Measurements from ENCODE around the gene FOXP1.

FOXP1 gene

DNA sequence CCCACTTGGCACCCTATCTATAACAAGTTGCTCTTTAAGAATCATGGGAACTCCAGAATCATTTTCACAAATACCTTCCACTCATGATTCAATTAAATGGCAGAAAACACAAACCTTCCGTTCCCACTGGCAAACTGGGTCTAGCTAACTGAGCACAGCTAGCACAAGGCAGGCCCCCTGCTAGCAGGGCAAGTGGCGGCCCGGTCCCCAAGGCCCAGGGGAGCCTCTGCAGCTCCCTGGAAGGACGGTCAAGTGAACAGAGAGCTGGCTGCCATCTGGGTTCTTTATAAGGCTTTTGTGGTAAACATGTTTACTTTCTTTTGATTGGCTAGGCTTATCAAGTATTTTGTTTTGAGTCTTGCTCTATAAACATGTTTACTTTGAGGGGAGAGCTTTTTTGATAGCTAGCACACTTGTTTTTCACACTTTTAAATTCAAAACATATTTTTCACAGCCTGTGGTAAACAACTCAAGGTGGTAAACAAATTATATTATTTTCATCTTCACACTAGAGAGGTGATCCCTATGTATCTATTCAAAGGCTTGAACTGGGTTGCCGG, 81.4 kb downstream of the FOXP1 start:
- TF ChIP-seq TAF1 (IDR thresholded peaks at IDR 0.05; ENCODE audit: borderline replicate concordance, insufficient read depth, low read length), result no peak
- TF ChIP-seq, protein P1, sequence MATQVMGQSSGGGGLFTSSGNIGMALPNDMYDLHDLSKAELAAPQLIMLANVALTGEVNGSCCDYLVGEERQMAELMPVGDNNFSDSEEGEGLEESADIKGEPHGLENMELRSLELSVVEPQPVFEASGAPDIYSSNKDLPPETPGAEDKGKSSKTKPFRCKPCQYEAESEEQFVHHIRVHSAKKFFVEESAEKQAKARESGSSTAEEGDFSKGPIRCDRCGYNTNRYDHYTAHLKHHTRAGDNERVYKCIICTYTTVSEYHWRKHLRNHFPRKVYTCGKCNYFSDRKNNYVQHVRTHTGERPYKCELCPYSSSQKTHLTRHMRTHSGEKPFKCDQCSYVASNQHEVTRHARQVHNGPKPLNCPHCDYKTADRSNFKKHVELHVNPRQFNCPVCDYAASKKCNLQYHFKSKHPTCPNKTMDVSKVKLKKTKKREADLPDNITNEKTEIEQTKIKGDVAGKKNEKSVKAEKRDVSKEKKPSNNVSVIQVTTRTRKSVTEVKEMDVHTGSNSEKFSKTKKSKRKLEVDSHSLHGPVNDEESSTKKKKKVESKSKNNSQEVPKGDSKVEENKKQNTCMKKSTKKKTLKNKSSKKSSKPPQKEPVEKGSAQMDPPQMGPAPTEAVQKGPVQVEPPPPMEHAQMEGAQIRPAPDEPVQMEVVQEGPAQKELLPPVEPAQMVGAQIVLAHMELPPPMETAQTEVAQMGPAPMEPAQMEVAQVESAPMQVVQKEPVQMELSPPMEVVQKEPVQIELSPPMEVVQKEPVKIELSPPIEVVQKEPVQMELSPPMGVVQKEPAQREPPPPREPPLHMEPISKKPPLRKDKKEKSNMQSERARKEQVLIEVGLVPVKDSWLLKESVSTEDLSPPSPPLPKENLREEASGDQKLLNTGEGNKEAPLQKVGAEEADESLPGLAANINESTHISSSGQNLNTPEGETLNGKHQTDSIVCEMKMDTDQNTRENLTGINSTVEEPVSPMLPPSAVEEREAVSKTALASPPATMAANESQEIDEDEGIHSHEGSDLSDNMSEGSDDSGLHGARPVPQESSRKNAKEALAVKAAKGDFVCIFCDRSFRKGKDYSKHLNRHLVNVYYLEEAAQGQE (IDR thresholded peaks at IDR 0.05; ENCODE audit: insufficient read depth in 1 of 2, low read depth in 2 of 2, low read length in 2 of 2), result no peak
- TF ChIP-seq SIN3A (IDR thresholded peaks at IDR 0.05; ENCODE audit: borderline replicate concordance, insufficient read depth, low read length), result no peak
- no peak for TF ChIP-seq POLR2AphosphoS5 (IDR thresholded peaks at IDR 0.05; ENCODE audit: low read depth, low read length)
- TF ChIP-seq FOXP2 (optimal IDR thresholded peaks at IDR 0.05; ENCODE audit: borderline replicate concordance, extremely low read depth, extremely low read length, insufficient read depth), result no peak

DNA sequence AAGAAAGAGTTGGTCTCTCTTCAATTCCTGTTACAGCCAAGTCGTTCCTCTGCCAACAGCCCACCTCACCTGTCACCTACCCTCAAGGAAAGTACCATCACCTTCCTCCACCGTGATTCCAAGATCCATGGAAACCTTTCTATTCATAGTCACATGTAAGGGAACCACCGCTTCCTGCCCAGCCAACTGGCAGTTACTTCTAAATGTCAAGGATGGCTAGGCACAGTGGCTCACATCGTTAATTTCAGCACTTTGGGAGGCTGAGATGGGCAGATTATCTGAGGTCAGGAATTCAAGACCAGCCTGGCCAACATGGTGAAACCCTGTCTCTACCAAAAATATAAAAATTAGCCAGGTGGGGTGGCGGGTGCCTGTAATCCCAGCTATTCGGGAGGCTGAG, 82.8 kb downstream of the FOXP1 start:
- TF ChIP-seq FOXP2 (optimal IDR thresholded peaks at IDR 0.05; ENCODE audit: borderline replicate concordance, extremely low read depth, extremely low read length, insufficient read depth) (no peak), SIN3A (IDR thresholded peaks at IDR 0.05; ENCODE audit: borderline replicate concordance, insufficient read depth, low read length) (no peak), TAF1 (IDR thresholded peaks at IDR 0.05; ENCODE audit: borderline replicate concordance, insufficient read depth, low read length) (no peak), POLR2AphosphoS5 (IDR thresholded peaks at IDR 0.05; ENCODE audit: low read depth, low read length) (no peak)
- TF ChIP-seq, protein P1 (IDR thresholded peaks at IDR 0.05; ENCODE audit: insufficient read depth in 1 of 2, low read depth in 2 of 2, low read length in 2 of 2), result no peak

DNA sequence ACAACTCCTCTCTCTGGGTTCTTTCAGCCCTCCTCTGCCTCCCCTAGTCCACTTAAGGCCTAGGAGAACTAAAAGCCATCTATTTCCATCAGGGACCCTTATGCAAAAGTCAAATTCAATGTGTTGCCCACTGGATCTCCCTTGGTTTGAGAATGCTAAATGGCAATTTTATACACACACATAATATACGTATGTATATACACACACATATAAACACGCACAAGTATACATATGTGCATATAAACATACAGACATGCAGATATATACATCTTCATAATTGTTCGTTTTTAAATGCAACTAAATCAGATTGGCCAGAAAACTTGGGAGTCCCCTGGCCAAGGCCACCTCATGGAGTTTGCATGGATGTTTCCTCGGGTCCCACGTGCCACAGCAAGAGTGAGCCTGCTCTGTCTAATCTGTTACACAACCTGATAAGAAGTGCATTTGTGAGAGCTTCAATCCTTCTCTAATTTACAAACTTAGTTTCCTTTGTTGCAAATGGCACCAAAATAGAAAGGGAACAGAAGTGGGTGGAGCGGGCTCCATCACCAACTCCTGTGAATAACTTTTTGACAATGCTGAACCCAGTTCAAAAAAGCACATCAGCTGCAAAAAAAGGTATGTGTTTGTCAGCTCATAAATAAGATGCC, 84.2 kb downstream of the FOXP1 start:
- TF ChIP-seq, protein P1 (IDR thresholded peaks at IDR 0.05; ENCODE audit: insufficient read depth in 1 of 2, low read depth in 2 of 2, low read length in 2 of 2), result no peak
- TF ChIP-seq SIN3A (IDR thresholded peaks at IDR 0.05; ENCODE audit: borderline replicate concordance, insufficient read depth, low read length), result no peak

DNA sequence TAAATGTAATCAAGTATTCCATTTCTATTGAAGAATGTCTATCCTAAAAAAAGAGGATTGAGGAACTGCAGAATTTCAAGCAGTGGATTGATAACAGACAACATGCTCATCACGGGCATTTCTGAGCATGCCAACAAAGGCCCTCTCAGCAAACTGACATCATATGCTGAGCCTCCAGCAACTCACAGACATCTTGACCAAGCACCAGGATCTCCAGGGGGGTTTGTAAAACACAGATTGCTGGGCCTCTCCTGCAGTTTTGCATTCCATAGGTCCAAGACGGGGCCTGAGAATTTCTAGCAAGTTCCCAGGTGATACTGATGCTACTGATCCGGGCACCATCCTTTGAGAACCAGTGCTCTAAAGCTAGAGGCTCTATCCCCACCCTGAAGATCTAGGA, 85.0 kb downstream of the FOXP1 start:
- no peak for TF ChIP-seq TAF1 (IDR thresholded peaks at IDR 0.05; ENCODE audit: borderline replicate concordance, insufficient read depth, low read length)
- TF ChIP-seq POLR2AphosphoS5 (IDR thresholded peaks at IDR 0.05; ENCODE audit: low read depth, low read length), result no peak
- TF ChIP-seq FOXP2 (optimal IDR thresholded peaks at IDR 0.05; ENCODE audit: borderline replicate concordance, extremely low read depth, extremely low read length, insufficient read depth), result no peak
- TF ChIP-seq SIN3A (IDR thresholded peaks at IDR 0.05; ENCODE audit: borderline replicate concordance, insufficient read depth, low read length), result no peak
- TF ChIP-seq, protein P1 (IDR thresholded peaks at IDR 0.05; ENCODE audit: insufficient read depth in 1 of 2, low read depth in 2 of 2, low read length in 2 of 2), result no peak
